ENCODE results near the gene GLS2. TPM values are rescaled to one million over a fixed set of nuclear protein-coding genes. Genes with fewer than 3 reads are reported as not detected.

Gene GLS2
- total and polyA plus RNA-seq, 4 donors: 28.0 to 53.8 (median 47.9) TPM

- no peak overlapping the region for H3K9ac ChIP-seq (ENCODE audit: low read depth in 1 of 2, low read length in 2 of 2)
- no peak for DNase-seq (ENCODE audit: low spot score)
- H3K4me1 ChIP-seq (ENCODE audit: control insufficient read depth in 4 of 4, insufficient read depth in 4 of 4, low read length in 3 of 4): peaks cover 0 to 7% (median 3%) of the 10 kb centered on the region in 4 donors
- no peak overlapping the region for H3K4me3 ChIP-seq (ENCODE audit: low read depth in 1 of 3, low read length in 3 of 3)
- no peak overlapping the region for H3K27ac ChIP-seq (ENCODE audit: low read depth in 1 of 2, low read length in 2 of 2)
- H3K27me3 ChIP-seq (ENCODE audit: control insufficient read depth in 4 of 4, insufficient read depth in 4 of 4, low read length in 3 of 4): no peaks in the 10 kb centered on the region
- no peaks in the 10 kb centered on the region for H3K36me3 ChIP-seq (ENCODE audit: control insufficient read depth in 4 of 4, insufficient read depth in 3 of 4, low read depth in 1 of 4, low read length in 3 of 4)
- 91% methylated on average over 11 of the region's 11 CpGs for whole genome bisulfite sequencing
- TF ChIP-seq CTCF (IDR thresholded peaks at IDR 0.05; ENCODE audit: low read depth, low read length, missing input control) (no peak), JUND (IDR thresholded peaks at IDR 0.05) (no peak), REST (IDR thresholded peaks at IDR 0.05) (no peak), MAX (IDR thresholded peaks at IDR 0.05) (no peak), ZBTB33 (IDR thresholded peaks at IDR 0.05) (no peak), EGR1 (IDR thresholded peaks at IDR 0.05; ENCODE audit: low read depth in 2 of 2) (no peak), RAD21 (IDR thresholded peaks at IDR 0.05) (no peak), SP1 (IDR thresholded peaks at IDR 0.05) (no peak), TAF1 (conservative IDR thresholded peaks at IDR 0.05) (no peak), RXRA (IDR thresholded peaks at IDR 0.05) (no peak), NR2F2 (IDR thresholded peaks at IDR 0.05) (no peak), FOXA1 (IDR thresholded peaks at IDR 0.05) (no peak), GABPA (IDR thresholded peaks at IDR 0.05 in 1 of 2, conservative IDR thresholded peaks at IDR 0.05 in 1 of 2) (no peak), HNF4A (conservative IDR thresholded peaks at IDR 0.05) (no peak), ATF3 (IDR thresholded peaks at IDR 0.05) (no peak)
- H3K9me3 ChIP-seq (ENCODE audit: control insufficient read depth in 4 of 4, low read length in 3 of 4): no peaks in the 10 kb centered on the region
Measured at GRCh38 chr12:56461235-56462159, 26.5 kb downstream of the GLS2 start.

Measured in liver (tissue), 9 donors.